Activated CD4-positive, alpha-beta T cell treated with anti-CD3 and anti-CD28 coated beads, Interleukin-2, Interleukin-4, amounts not matched to agents 100 ng/mL and 50 ng/mL, durations not matched to agents 16 hours and 8 hours (primary cell): Measurements from ENCODE around the gene VRK3.

ENCODE experiments used
- DNase-seq: peaks from one replicate; pipeline ENCODE4 v3.0.0-alpha.2; 2020; ENCODE audit warnings: low spot score

The VRK3 gene

GRCh38 chr19:49930483-49931011, 94.6 kb downstream of the VRK3 start:
- DNase-seq, result no peak

- DNase-seq, result peak; percentile 97
These were observed 95.3 kb downstream of the VRK3 start for GRCh38 chr19:49929611-49930482.

GRCh38 chr19:49929121-49929610, 96.0 kb downstream of the VRK3 start, which contains the start of the genes ATF5 and NUP62:
Gene ATF5, plus strand, starts transcription at chr19:49929205. Its CDS starts 1,646 bp downstream, at chr19:49930851.
Gene NUP62, minus strand, starts transcription at chr19:49929504. Its CDS starts 19,697 bp downstream, at chr19:49909807.
- peak; percentile 92 for DNase-seq

GRCh38 chr19:49927526-49928264, 97.5 kb downstream of the VRK3 start:
- no peak for DNase-seq

- DNase-seq, result no peak
These were observed 98.7 kb downstream of the VRK3 start for GRCh38 chr19:49926515-49926914.
